ENCODE data around the gene PLXNA4. TPM values are rescaled to one million over a fixed set of nuclear protein-coding genes. Genes with fewer than 3 reads are reported as not detected.

The PLXNA4 gene
- total RNA-seq, 1 experiment from 2014 or later, result 0.22 TPM

GRCh38 chr7:132500727-132501440 lies 75.4 kb downstream of the PLXNA4 start:
- DNase-seq (ENCODE audit: low spot score), result peak; percentile 21

GRCh38 chr7:132499487-132499886 lies 76.8 kb downstream of the PLXNA4 start:
- DNase-seq (ENCODE audit: low spot score), result no peak

GRCh38 chr7:132499065-132499464 lies 77.2 kb downstream of the PLXNA4 start:
- DNase-seq (ENCODE audit: low spot score), result no peak

GRCh38 chr7:132498319-132498718 lies 78.0 kb downstream of the PLXNA4 start:
- DNase-seq (ENCODE audit: low spot score), result no peak

- no peak for DNase-seq (ENCODE audit: low spot score)
Observed at GRCh38 chr7:132497098-132497497, 79.2 kb downstream of the PLXNA4 start.

- no peak for DNase-seq (ENCODE audit: low spot score)
Observed at GRCh38 chr7:132495936-132496335, 80.3 kb downstream of the PLXNA4 start.

GRCh38 chr7:132494474-132494873 lies 81.8 kb downstream of the PLXNA4 start:
- DNase-seq (ENCODE audit: low spot score), result no peak

GRCh38 chr7:132492823-132493445 lies 83.3 kb downstream of the PLXNA4 start:
- no peak for DNase-seq (ENCODE audit: low spot score)

GRCh38 chr7:132491391-132491945 lies 84.8 kb downstream of the PLXNA4 start:
- DNase-seq (ENCODE audit: low spot score), result no peak

- no peak for DNase-seq (ENCODE audit: low spot score)
Observed at GRCh38 chr7:132490474-132490873, 85.8 kb downstream of the PLXNA4 start.

- DNase-seq (ENCODE audit: low spot score), result no peak
Observed at GRCh38 chr7:132489776-132490237, 86.5 kb downstream of the PLXNA4 start.

GRCh38 chr7:132488634-132489302 lies 87.5 kb downstream of the PLXNA4 start:
- no peak for DNase-seq (ENCODE audit: low spot score)

GRCh38 chr7:132486274-132486610 lies 90.0 kb downstream of the PLXNA4 start:
- DNase-seq (ENCODE audit: low spot score), result no peak

- DNase-seq (ENCODE audit: low spot score), result no peak
Observed at GRCh38 chr7:132485600-132486273, 90.5 kb downstream of the PLXNA4 start.

- DNase-seq (ENCODE audit: low spot score), result no peak
Observed at GRCh38 chr7:132485136-132485535, 91.1 kb downstream of the PLXNA4 start.

GRCh38 chr7:132482866-132483265 lies 93.4 kb downstream of the PLXNA4 start:
- no peak for DNase-seq (ENCODE audit: low spot score)

- no peak for DNase-seq (ENCODE audit: low spot score)
Observed at GRCh38 chr7:132480534-132480933, 95.7 kb downstream of the PLXNA4 start.

GRCh38 chr7:132476541-132476940 lies 99.7 kb downstream of the PLXNA4 start:
- DNase-seq (ENCODE audit: low spot score), result no peak

GRCh38 chr7:132475669-132476116 lies 100.6 kb downstream of the PLXNA4 start:
- DNase-seq (ENCODE audit: low spot score), result no peak

- no peak for DNase-seq (ENCODE audit: low spot score)
Observed at GRCh38 chr7:132475037-132475668, 101.1 kb downstream of the PLXNA4 start.

- DNase-seq (ENCODE audit: low spot score), result peak; percentile 61
Observed at GRCh38 chr7:132472463-132473120, 103.7 kb downstream of the PLXNA4 start.

Data from A172 (cell line).